HG03159 (cell line): Measurements from ENCODE around the gene RETSAT.
A peak's percentile ranks its signal among the peaks of the same experiment; 100 is the strongest.
"Not testable (repeated sequence)": the region's sequence is repeated elsewhere in the genome, so short reads cannot be mapped to it uniquely, and the experiment has no call there.

Experiments
- ATAC-seq: cut with Tn5 transposase; IDR thresholded peaks from one replicate; pipeline ENCODE4 v1.9.1; 2021; ENCODE audit warnings: mild to moderate bottlenecking, moderate library complexity; ENCODE audit not compliant: unreplicated experiment

The RETSAT gene

DNA sequence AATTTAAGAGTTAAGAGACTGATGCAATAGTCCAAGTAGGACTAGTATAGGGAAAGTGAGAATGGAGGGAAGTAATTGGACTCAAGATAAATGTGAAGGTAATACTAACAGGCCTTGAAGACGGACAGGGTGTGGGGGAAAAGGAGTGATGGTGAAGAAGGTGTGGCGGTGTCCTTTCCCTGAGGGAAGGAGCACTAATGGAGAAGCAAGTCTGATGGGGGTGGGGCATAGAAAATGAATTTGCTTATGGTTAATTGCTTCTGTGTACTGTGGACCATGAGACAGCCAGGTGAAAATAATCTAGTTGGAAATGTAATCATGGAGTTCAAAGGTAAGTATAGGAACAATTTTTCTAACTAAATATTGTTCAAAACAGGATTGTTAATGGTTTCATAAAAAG is 19.4 kb downstream of the RETSAT start:
- ATAC-seq, result no peak

DNA sequence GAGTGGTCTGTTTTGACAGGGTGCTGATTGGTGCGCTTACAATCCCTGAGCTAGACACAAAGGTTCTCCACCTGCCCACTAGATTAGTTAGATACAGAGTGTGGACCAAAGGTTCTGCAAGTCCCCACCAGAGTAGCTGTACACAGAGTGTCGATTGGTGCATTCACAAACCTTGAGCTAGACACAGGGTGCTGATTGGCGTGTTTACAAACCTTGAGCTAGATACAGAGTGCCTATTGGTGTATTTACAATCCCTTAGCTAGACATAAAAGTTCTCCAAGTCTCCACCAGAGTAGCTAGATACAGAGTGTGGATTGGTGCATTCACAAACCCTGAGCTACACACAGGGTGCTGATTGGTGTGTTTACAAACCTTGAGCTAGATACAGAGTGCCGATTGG is 20.5 kb downstream of the RETSAT start:
- ATAC-seq, result not testable (repeated sequence)

DNA sequence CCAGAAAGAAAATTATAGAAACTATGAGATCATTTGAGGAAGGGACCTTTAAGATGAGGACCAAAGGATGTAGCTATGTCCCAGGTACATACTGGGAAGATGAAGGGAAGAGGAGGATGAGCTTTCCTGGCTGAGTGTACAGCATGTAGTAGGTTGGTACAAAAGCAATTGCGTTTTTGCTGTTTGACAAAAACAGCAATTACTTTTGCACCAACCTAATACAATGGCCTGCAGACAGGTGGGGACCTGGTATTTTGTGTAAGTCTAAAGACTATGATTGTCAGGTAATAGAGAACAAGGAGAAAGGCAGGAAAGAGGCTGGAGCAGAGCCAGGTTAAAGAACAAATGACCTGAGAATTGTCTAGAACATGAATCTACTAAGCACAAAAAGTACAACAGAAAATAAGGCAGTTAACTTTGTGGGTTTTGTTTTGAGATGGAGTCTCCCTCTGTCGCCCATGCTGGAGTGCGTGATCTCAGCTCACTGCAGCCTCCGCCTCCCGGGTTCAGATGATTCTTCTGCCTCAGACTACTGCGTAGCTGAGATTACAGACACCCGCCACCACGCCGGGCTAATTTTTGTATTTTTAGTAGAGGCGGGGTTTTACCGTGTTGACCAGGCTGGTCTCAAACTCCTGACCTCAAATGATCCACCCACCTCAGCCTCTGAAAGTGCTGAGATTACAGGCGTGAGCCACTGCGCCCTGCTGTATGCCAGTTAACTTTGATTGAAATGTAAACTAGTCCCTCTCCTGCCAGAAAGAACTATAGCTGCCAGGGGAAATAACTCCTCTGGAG is 23.3 kb downstream of the RETSAT start:
- no peak for ATAC-seq

DNA sequence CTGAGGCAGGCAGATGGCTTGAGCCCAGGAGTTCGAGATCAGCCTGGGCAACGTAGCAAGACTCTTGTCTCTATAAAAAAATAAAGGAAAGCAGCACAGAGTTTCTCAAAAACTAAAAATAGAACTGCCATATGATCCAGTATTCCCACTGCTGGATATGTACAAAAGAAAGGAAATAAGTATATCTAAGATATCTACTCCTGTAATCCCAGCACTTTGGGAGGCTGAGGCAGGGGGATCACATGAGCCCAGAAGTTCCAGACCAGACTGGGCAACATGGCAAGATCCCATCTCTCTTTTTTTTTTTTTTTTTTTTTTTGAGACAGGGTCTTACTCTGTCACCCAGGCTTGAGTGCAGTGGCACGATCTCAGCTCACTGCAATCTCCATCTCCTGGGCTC is 24.6 kb downstream of the RETSAT start:
- not testable (repeated sequence) for ATAC-seq

DNA sequence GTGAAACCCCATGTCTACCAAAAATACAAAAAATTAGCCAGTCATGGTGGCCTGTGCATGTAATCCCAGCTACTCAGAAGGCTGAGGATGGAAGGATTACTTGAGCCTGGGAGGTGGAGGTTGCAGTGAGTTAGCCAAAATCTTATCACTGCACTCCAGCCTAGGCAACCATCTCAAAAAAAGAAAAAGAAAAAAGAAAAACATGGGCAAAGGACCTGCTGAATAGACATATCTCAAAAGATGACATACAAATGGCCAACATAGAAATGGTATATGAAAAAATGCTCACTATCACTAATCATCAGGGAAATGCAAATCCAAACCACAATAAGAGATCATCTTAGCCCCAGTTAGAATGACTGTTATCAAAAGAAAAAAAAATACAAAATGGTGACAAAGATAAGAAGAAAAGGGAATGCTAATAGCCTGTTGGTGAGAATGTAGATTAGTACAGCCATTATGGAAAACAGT is 25.1 kb downstream of the RETSAT start:
- ATAC-seq, result no peak

DNA sequence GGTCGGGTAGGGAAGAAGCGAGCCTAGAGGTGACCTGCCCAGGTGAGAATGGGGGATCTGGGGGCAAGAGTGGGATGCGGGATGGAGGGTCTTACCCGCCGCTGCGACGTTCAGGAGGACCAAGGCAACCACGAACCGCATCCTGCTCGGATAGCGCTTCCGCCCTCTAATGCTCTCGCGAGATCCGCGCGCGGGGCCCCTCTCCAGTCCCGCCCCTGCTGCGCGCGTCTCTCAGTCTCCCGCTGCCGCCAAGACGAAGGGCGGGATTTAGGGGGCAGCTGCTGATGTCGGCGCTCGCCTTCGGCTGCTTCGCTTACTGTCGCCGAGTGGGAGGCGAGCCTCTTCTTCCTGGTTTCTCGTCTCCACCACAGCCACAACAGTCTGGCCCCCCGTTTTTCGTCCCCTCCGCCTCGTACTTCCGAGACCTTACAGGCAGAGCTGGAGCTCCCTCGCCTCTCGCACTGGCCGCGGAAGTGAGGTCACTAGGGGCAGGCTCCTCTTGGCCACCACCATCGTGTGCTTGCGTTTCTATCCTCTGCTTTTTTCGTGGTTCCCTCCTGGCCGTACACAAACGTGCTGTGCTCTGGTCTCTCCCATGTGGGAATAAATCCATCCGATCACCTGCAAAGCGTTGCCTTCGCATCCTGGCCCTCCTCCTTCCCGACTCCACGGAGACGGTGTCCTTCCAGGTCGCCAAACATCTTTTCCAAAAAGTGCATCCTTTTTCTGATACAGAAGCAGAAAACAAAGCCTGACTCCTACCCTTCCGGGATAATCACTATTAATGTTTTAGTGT is 26.3 kb downstream of the RETSAT start, which contains the start of gene TGOLN2:
TSS of gene TGOLN2 (minus strand) at position 168 of the 796 bp plus-strand sequence. CDS start at position 141, 27 bp downstream.
- peak; percentile 83 for ATAC-seq

DNA sequence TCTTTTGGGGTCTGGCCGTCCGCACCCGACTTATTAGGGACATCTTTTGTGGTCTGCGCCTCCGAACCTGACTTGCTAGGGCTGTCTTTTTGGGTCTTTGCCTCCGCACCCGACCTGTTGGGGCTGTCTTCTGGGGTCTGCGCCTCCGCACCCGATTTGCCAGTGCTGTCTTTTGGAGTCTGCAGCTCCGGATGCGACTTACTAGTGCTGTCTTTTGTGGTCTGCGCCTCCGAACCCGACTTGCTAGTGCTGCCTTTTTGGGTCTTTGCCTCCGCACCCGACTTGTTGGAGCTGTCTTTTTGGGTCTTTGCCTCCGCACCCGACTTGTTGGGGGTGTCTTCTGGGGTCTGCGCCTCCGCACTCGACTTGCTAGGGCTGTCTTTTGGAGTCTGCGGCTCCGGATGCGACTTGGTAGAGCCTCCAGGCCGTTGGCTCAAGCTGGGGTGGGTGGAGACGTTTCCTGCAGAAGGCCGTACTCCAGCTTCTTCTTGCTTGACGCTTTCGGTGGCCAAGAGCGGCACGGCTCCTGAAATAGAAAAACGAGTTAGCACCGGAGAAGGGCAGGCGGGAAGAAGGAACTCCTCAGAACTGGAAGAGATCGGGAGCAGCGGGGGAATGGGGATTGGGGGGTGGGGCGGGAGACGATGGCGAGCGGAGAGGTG is 27.0 kb downstream of the RETSAT start:
- ATAC-seq, result no peak

DNA sequence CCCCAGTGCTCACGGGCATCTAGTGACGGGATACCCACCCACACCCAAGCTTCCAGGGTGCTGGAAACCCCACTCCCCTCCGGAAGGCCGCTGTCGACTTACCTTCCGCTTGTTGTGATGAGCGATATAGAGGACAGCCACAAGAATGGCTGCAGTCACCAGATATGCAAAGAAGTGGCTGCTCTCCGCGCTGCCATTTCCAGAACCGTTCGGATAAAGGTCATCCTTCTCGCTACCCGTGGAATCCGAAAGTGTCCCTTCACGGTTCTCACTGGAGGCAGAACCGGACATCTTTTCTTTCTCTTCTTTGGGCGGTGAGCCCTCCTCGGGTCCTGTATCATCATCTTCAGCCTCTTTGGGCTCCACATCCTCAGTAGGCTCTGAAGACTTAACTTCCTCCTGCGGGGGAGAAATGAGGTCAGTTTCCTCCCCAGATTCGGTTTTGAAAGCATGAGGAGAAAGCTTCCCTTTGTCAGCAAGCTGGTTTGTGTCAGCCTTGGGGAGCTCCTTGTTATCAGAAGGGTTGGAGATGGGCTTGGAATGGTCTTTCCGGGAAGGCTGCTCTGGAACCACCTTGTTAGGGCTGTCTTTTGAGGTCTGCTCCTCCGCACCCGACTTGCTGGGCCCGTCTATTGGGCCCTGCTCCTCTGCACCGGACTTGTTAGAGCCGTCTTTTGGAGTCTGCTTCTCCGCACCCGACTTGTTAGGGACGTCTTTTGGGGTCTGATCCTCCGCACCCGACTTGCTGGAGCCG is 27.7 kb downstream of the RETSAT start:
- peak; percentile 21 for ATAC-seq

DNA sequence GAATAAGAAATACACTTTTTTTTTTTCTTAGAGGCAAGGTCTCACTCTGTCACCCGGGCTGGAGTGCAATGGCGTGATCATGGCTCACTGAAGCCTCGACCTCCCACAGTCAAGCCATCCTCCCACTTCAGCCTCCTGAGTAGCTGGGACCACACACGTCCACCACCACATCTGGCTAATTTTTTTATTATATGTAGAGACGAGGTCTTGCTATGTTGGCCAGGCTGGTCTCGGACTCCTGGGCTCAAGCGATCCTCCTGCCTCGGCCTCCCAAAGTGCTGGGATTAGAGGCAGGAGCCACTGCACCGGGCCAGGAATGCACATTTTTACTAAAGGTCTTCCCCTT is 28.9 kb downstream of the RETSAT start:
- ATAC-seq, result no peak

DNA sequence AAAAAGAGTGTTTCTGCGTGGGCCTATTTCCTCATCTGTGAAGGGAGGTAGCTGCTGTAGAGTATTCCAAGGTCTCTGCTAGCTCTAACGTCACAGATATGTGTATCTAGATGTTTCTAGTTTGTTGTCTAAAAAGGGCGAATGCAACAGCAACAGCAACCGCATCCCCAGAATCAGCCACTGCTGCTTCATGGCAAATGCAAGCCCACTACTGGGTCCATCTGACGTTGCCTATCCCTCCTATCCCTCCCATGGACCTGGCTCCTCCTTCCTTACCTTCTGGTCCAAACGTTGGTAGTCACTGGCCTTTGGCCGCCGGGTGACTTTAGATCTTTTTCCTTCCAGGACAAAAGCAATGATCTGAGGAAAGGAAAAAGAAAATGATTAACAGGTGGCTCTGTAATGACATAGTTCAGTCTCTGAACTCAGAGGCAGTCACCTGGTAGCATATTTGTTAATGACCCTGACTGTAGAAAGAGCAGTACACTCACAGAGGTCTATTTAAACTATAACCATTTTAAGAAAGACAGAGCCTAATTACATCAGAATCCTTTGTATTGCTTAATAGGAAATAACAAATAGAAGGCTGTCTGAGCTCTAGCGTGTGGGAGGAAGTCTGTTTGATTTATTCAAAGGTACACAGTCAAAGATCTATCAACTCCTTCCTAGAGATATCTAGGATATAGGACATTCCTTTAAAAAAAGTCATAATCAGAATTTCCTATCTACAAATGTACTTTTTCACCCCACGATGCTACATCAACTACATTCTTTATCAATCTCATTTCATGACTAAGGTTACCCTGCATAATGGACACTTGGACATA is 29.5 kb downstream of the RETSAT start:
- no peak for ATAC-seq

DNA sequence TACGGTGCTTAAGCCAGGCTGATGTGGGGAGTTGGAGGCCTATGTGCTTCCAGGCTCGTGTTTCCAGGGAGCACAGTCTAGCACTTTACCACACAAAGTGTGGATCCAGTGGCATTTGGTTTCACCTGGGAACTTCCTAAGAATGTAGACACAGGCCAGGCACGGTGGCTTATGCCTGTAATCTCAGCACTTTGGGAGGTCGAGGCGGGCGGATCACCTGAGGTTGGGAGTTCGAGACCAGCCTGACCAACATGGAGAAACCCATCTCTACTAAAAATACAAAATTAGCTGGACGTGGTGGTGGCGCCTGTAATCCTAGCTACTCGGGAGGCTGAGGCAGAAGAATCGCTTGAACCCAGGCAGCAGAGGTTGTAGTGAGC is 30.4 kb downstream of the RETSAT start:
- not testable (repeated sequence) for ATAC-seq

DNA sequence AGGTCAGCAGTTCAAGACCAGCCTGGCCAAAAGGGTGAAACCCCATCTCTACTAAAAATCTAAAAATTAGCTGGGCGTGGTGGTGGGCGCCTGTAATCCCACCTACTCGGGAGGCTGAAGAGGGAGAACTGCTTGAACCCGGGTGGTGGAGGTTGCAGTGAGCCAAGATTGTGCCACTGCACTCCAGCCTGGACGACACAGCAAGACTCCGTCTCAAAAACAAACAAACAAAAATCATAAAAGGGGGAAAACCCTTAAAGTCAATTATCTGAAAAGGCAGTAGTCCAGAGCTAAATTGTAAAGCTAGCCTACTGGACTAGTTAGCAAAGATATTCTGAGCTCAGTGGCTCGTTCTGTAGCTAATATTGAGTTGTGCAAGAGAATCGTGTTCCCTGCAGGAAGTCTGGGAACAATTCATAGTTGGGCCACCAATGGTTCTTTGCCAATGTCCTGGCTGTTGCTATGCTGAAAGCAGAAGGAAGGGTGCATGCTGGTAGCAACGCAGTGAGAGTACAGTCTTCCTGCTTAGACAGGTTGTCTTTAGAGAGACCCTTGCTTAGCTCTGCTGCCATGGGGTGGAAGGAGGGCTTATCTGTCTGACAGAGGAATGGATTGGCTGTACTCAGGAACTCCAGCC is 30.9 kb downstream of the RETSAT start:
- no peak for ATAC-seq

DNA sequence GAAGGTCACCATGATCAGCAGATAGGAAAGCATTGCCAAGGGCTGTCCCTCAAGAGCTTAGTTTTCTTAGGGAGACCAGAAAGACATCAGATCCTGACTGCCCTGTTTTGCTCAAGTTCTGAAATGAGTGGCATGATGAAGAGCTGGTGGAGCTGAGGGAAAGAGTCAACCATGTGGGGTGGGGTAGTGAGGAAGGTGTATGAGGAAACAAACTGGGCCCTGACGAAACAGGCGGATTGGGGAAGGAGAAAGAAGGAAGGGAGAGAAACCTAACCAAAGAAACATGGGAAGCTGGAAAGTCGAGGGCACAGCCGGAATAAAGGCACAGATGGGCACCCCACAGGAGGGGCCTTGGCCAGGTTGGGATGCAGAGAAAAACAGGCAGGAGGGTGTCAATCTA is 34.5 kb downstream of the RETSAT start:
- ATAC-seq, result no peak

DNA sequence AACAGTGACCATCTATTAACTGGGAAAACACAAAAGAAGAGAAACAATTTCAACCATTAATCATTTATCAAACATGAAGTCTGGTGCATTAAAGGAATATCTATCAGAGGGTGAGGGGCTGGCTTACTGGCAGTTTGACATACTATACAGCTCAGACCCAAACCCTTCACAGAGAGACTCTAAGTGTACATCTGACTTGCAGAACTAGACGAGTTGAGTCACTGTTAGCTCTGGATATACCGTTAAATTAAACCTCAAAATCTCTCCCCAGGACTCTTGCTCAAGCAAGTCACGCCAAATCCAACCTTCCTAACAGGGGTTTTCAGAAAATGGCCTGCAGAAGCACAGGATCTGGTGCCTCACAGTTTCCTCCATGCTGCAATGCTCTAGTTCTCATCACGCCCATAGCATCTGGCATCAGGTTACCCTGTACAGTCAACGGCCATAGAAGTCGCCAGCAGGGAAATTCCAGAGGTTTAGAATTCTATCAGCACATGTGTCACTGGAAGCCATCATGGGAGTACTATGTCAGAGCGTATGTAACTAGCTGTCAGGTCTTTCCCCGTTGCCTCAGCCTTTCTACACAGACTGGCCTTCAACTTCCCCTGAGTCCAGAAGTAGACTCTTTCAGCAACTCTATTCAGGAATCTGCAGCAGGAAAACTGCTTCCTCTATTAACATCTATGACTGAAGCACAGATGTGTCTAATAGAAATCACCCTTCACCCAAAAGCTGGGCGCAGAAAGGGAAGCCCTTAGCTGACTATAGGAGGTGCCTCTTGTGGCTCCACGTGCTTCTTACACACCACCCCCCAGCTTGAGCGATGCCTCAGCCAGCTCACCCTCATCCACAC is 35.9 kb downstream of the RETSAT start:
- no peak for ATAC-seq

DNA sequence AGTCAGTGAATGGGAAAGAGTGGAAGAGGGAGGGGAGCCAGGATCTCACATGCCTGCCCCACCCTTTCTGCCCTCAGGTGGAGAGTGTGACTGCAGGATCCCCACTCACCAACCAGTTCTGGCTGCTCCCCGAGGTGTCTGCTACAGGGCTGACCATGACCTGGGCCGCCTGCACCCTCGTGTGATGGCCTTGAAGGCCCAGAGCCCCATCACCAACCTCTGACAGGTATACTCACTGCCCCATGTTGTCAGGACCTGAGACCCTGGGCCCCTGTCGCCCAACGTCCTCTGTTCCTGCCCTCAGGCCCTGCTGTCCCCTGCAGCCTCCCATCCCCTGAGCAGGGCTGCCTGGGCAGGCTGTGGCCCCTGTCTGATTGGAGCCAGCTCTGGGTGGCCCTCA is 38.4 kb downstream of the RETSAT start:
- ATAC-seq, result not testable (repeated sequence)

DNA sequence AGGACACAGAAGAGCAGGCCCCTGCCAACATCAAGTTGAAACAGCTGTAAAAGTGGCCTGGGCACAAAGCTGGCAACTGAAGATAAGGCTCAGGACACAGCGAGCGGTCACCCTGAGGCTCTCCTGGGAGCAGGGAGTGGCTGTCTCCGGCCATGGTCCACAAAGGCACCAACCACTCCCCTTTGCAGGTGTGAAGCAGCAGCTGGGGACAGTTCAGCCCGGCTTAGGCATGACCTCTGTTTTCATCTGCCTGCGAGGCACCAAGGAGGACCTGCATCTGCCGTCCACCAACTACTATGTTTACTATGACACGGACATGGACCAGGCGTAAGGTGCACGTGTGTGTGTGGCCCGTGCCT is 39.5 kb downstream of the RETSAT start:
- ATAC-seq, result no peak

DNA sequence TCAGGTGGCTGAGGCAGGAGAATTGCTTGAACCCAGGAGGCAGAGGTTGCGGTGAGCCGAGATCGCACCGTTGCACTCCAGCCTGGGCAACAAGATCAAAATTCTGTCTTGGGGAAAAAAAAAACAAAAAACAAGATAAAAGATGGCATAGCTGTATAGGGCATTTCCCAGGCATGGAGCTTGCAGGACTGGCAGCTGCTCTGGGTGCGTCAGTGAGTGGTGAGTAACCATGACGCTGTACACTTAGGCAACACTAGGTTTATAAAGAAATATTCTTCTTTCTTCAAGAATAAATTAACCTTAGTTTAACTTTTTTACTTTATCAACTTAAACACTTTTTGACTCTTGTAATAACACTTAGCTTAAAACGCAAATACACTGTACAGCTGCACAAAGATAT is 41.9 kb downstream of the RETSAT start:
- ATAC-seq, result no peak

DNA sequence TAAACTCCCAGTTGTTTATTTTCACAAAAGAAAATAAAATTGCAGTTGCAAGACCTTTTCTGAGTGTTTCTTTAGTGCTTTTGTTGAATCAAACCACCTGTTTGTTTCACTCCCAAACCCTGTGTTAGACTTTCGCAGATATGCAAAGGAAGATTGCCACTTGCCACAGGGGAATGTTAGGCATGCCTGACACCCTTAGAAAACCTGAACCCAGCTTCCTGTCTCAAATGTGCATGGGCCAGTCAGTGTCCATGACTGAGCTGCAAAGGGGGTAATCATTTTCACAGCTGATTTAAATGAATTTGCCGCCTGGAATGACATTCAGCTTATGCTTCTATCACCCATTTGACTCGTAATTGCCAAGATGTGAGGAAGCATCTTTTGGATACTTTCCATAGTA is 44.0 kb downstream of the RETSAT start:
- ATAC-seq, result no peak
